NCI-H774 (cell line): ENCODE measurements around the gene VPS8.
"Not testable (repeated sequence)": the region's sequence is repeated elsewhere in the genome, so short reads cannot be mapped to it uniquely, and the experiment has no call there.

Experiments used
- DNase-seq: peaks from one replicate; lab custom pipeline; 2025; lab: John Stamatoyannopoulos, UW

Gene VPS8

GRCh38 chr3:184986366-184986889 lies 174.5 kb downstream of the VPS8 start:
- DNase-seq = no peak

DNA sequence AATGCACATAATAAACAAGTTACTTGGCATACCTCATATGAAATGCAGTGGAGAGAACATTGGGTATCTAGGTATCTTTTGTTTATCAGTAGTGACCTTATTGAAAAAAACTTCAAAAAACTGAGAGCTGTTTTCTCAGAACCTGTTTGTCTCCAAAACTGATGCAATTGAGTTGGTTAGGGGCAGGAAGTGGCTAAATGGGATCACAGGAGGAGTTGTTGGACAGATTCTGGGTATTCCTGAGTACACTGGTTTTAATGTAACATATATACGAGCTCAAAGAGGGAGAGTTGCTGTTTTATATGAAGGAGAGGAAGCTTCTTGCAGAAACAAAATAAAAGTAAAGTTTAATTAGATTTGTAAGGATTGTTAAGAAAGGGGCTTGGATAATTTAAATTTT lies 181.4 kb downstream of the VPS8 start:
- no peak for DNase-seq

GRCh38 chr3:185003876-185004275 lies 191.9 kb downstream of the VPS8 start:
- DNase-seq = not testable (repeated sequence)

- no peak for DNase-seq
These were observed 197.7 kb downstream of the VPS8 start for GRCh38 chr3:185009650-185010049.

DNA sequence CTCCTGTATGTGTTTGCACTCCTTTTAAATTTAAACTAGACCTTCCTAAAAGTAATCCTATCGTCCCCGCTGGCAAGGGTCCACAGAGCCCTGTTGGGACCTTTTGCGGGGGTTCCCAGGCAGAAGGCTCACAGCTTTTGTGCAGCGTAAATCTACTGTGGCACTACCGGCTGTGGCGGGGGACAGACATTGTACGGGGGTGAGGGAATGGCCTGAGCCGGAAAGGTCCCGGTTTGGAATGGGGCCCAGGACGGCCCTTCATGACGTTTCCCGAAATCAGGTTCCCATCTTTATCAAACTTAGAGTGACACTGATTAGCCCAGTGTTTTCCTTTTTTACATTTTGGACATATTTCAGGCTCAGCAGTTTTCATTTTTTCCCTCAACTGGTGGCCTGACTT lies 205.6 kb downstream of the VPS8 start:
- DNase-seq = not testable (repeated sequence)

DNA sequence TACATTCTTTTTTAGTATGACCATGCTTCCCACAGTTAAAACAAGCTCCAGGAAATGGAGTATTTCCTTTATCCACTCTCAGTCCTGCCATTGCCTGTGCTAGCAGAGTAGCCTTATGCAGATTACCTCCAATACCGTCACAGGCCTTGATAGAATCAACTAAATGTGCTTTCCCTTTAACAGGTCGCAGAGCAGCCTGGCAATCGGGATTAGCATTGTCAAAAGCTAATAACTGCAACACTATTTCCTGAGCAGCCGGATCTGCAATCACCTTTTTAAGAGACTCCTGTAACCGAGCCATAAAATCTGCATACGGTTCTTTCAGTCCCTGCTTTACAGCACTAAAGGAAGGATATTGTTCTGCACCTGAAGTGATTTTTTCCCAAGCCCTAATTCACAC lies 206.0 kb downstream of the VPS8 start:
- not testable (repeated sequence) for DNase-seq

GRCh38 chr3:185021256-185021655 lies 209.3 kb downstream of the VPS8 start:
- no peak for DNase-seq

GRCh38 chr3:185024406-185024805 lies 212.4 kb downstream of the VPS8 start:
- DNase-seq = no peak

DNA sequence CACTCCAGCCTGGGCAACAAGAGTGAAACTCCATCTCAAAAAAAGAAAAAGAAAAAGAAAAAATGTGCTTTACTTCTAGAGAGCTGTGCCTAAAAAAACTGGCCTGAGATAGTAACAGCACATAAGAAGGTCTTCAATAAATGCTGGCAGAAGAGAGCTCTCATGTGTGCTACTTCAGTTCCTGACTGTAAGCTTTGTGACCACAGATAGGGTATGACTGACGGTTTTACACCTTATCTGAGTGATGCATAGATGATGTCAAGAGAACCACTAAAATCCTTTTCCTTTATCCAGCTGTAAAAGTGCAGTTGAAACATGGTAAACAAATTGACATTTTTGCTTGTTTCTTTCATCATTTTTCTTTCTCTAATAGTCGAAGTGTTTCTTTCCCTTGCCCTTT lies 213.0 kb downstream of the VPS8 start:
- no peak for DNase-seq

- DNase-seq = no peak
These were observed 216.2 kb downstream of the VPS8 start for GRCh38 chr3:185028121-185028520.

GRCh38 chr3:185029086-185029485 lies 217.1 kb downstream of the VPS8 start:
- DNase-seq = no peak

DNA sequence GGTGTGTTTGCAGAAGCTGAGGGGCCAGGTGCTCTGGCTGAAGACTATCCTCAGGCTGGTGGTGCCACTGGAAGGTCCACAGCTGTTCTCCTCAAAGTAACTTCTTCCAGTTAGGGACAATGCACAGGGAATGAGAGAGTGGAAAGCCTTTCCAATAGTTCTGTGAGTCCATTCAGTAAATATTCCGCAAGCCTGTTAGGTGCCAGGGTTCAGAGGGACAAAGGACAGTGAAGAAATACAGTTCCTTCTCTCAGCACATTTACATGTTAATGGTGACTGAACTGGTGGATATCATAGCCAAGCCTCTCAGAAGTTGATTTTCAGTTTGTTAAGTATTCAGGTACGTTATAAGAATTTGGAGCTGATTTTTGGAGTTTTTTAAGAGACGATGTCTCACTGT lies 218.4 kb downstream of the VPS8 start:
- no peak for DNase-seq

DNA sequence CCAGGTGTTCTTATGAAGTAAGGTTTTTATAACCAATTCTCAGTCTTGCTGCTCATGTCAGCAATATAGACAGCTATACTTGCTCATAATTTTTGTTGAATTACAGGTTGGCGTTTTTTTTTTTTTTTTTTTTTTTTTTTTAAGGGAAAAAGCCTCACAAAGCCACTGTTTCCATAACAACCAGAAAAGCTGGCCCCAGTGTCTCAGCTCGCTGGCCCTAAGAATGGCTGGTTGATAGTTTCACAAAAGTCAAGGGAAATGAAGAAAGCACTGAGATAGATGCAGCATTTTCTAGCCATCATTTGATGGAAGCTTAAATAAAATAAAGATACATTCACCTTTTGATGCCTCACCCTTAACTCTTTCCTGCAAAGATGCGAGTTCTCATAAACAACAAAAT lies 219.0 kb downstream of the VPS8 start:
- no peak for DNase-seq

- DNase-seq = no peak
These were observed 225.8 kb downstream of the VPS8 start for GRCh38 chr3:185037801-185038200.

DNA sequence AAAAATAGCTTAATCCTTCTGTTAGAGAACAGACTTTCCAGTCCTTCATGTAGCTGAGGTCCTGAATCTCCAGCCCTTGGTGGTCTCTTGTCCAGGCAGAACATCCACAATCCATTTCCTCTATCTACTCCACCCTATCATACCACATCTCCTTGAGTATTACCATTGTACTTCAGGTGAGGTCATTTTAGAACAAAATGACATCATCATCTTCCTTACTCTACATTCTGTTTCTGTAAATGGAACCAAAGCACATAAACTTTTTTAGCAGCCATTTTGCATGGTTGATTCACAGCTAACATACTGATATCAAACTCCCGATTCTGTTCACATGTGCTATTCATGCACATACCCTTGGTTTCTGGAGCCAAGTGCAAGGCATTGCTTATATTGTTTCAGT lies 228.5 kb downstream of the VPS8 start:
- no peak for DNase-seq

GRCh38 chr3:185041540-185041939 lies 229.6 kb downstream of the VPS8 start:
- no peak for DNase-seq

DNA sequence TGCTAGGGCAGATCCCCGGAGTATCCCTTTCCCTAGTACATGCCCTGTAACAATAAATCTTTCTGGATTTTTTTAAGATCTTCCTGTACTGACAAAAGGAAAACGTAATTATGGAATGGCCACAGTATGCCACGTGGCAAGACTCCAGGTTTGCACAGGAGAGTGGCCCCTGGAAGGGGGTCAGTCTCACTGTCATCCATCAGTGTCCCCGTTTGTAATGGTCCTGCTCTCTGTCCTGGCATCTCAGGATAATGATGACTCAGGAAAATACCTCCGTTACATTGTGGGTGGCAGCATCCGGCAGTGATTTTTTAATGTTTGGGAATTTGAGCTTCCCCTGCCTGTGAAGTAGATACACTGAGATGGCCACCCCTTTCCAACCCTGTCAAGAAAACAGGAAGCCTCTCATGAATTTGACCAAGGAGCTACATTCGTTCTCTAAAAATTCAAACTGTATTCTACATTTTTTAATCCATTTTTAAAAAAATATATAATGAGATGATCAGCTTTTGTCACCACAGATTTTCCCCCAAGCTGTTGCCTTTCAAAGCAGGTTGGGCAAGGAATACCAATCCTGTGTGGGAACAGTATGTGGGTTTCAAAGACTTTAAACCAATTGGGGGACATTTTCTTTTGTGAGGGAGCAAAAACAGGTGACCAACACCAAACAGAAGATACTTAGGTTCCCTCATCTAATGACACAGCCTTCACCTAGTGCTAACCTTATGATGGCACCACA lies 230.5 kb downstream of the VPS8 start:
- DNase-seq = no peak

- DNase-seq = no peak
These were observed 234.2 kb downstream of the VPS8 start for GRCh38 chr3:185046164-185046515.

DNA sequence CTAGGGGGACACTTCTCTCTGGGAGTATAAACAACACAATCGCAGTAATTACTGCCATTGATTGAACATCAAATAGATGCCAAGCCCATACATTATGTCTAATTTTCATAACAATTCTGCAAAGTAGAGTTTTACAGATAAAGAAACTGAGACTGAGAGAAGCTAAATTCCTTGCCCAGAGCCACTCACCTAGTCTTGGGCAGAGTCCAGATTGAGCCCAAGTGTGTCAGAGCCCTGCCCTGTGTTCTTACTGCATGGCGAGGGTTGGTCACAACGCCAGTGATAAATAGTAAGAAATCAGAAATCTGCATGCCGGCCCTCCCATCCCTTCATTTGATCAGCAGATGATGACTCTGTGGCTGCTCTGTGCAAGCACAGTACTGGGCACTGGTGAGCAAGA lies 234.6 kb downstream of the VPS8 start:
- no peak for DNase-seq

GRCh38 chr3:185049710-185050109 lies 237.7 kb downstream of the VPS8 start:
- DNase-seq = no peak

DNA sequence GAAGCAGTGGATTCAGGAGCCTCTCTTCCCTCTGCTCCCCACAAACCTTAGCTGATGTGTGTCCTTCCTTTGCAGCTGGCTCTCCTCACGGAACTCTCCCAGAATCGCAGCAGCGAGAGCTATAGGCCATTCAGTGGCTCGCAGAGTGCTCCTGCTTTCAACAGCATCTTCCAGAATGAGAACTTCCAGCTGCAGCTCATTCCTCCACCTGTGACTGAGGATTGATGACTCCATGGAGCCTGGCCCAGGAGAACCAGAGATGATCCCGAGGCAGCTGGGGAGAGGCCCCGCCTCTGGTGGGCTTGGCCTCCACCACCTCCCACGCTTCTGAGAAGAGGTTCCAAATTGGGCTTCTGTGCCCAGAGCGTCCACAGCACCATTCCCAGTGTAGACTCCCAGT lies 239.8 kb downstream of the VPS8 start:
- DNase-seq = no peak

- no peak for DNase-seq
These were observed 240.7 kb downstream of the VPS8 start for GRCh38 chr3:185052631-185053030.

- no peak for DNase-seq
These were observed 244.9 kb downstream of the VPS8 start for GRCh38 chr3:185056908-185057307.

GRCh38 chr3:185057829-185058228 lies 245.9 kb downstream of the VPS8 start:
- DNase-seq = no peak
